Spinal cord (tissue), 4 donors: ENCODE results near the gene OBI1. TPM values are rescaled to one million over a fixed set of nuclear protein-coding genes. Genes with fewer than 3 reads are reported as not detected.

Experiments used
- polyA plus RNA-seq, 2 donors: library from polyadenylated mRNA; unstranded; fragments of 120-200 nt; gene quantifications; one replicate each; pipeline ENCODE4 v1.2.1, GENCODE V29; 2013; ENCODE audit not compliant: insufficient read length in 2 of 2
- total RNA-seq, 2 donors: library from RNA; depleted of rRNA in 1 of 2; stranded (reverse); fragments of 120-200 nt in 1 of 2; fragments of >200 nt in 1 of 2; gene quantifications; one replicate each; pipeline versions ENCODE4 v1.2.3 to v1.2.4, GENCODE V29; 2013 to 2014

Gene OBI1
- total and polyA plus RNA-seq, 4 donors, result 17.1 to 29.6 (median 24.6) TPM

Other genes starting within 250 kb of the OBI1 start
- gene POU4F1, start 55.6 kb downstream of the OBI1 start, total RNA-seq, result 10 to 100 TPM in 1 of 2 donors, 1 to 10 TPM in 1; 1.6 to 10.7 TPM
- gene POU4F1, start 55.6 kb downstream of the OBI1 start, polyA plus RNA-seq, result 10 to 100 TPM; 16.6 to 16.8 TPM